Measurements from ENCODE around the gene PHYKPL. TPM values are rescaled to one million over a fixed set of nuclear protein-coding genes. Genes with fewer than 3 reads are reported as not detected.
A peak's percentile ranks its signal among the peaks of the same experiment; 100 is the strongest.

The PHYKPL gene
- total and polyA plus RNA-seq, 11 donors: 21.3 to 56.2 (median 38.6) TPM

GRCh38 chr5:178227929-178228328 is 4.7 kb downstream of the PHYKPL start:
- Histone ChIP-seq H3K4me3 (no peak overlapping the region), H3K9me3 (no peaks in the 10 kb centered on the region), H3K27me3 (no peaks in the 10 kb centered on the region), H3K27ac (no peak overlapping the region), H3K4me1 (peaks cover 5 to 29% (median 21%) of the 10 kb centered on the region in 12 donors), H3K36me3 (peaks cover 0 to 76% (median 45%) of the 10 kb centered on the region in 9 donors)
- no peak for TF ChIP-seq CTCF (IDR thresholded peaks at IDR 0.05)
- no peak for TF ChIP-seq POLR2A (IDR thresholded peaks at IDR 0.05)
- no peak for DNase-seq
- 86 to 92% (median 90%) methylated on average over 3 of the region's 3 CpGs for WGBS, 4 donors
- intact Hi-C loops (cut with DNase I): loop anchor here in 1 of 10 donors (2.0 kb wide), 1 partner anchor 23 kb away; the partner anchor contains the start of gene HNRNPAB
- no peak for ATAC-seq

GRCh38 chr5:178227138-178227659 is 5.4 kb downstream of the PHYKPL start:
- Histone ChIP-seq H3K36me3 (peaks cover 0 to 83% (median 47%) of the 10 kb centered on the region in 9 donors), H3K27me3 (no peaks in the 10 kb centered on the region), H3K9me3 (no peaks in the 10 kb centered on the region), H3K4me1 (peaks cover 5 to 26% (median 19%) of the 10 kb centered on the region in 12 donors), H3K27ac (no peak overlapping the region), H3K4me3 (no peak overlapping the region)
- ATAC-seq (no peak), DNase-seq (no peak)
- TF ChIP-seq POLR2A (IDR thresholded peaks at IDR 0.05) (no peak), CTCF (IDR thresholded peaks at IDR 0.05) (no peak)
- 72 to 99% (median 92%) methylated on average over 4 of the region's 4 CpGs for WGBS, 4 donors
- intact Hi-C loops (cut with DNase I): no loop called here

- intact Hi-C loops (cut with DNase I): no loop called here
- TF ChIP-seq CTCF (IDR thresholded peaks at IDR 0.05) (no peak), POLR2A (IDR thresholded peaks at IDR 0.05) (no peak)
- H3K4me1 ChIP-seq: peaks cover 0 to 27% (median 3%) of the 10 kb centered on the region in 12 donors
- no peaks in the 10 kb centered on the region for H3K9me3 ChIP-seq
- peaks cover 0 to 98% (median 55%) of the 10 kb centered on the region in 9 donors for H3K36me3 ChIP-seq
- ATAC-seq (no peak), DNase-seq (peak in 1 of 5 donors; percentile 12)
- H3K27me3 ChIP-seq: no peaks in the 10 kb centered on the region
- WGBS, 4 donors: 84 to 94% (median 89%) methylated on average over 5 to 6 of the region's 6 CpGs
- no peak overlapping the region for H3K4me3 ChIP-seq
- H3K27ac ChIP-seq: no peak overlapping the region
These were observed 7.4 kb downstream of the PHYKPL start for GRCh38 chr5:178225174-178225573.

GRCh38 chr5:178224403-178224802 is 8.2 kb downstream of the PHYKPL start:
- Histone ChIP-seq H3K36me3 (peaks cover 0 to 98% (median 53%) of the 10 kb centered on the region in 9 donors), H3K4me1 (peaks cover 0 to 19% (median 0%) of the 10 kb centered on the region in 12 donors), H3K27me3 (no peaks in the 10 kb centered on the region), H3K9me3 (no peaks in the 10 kb centered on the region), H3K4me3 (no peak overlapping the region), H3K27ac (no peak overlapping the region)
- DNase-seq (peak in 1 of 5 donors; percentile 15), ATAC-seq (peak in 2 of 4 donors; percentile 4 to 15)
- TF ChIP-seq CTCF (IDR thresholded peaks at IDR 0.05) (no peak), POLR2A (IDR thresholded peaks at IDR 0.05) (no peak)
- intact Hi-C loops (cut with DNase I): no loop called here
- 90 to 95% (median 93%) methylated on average over 8 to 17 of the region's 17 CpGs for WGBS, 4 donors
